Ovary (tissue), 9 donors: ENCODE measurements around the gene MYRIP. TPM values are rescaled to one million over a fixed set of nuclear protein-coding genes. Genes with fewer than 3 reads are reported as not detected.

ENCODE experiments used
- DNase-seq, 5 donors: peaks; one replicate each; pipeline ENCODE4 v3.0.0-alpha.2; 2019 to 2020
- H3K27ac ChIP-seq, 2 donors: fragments of 200-600 bp; one replicate each; pipeline versions ENCODE4 v1.5.1 to v1.8.0; 2019 to 2022
- H3K27me3 ChIP-seq: fragments of 200-600 bp; one replicate; pipeline ENCODE4 v1.8.0; 2022
- H3K36me3 ChIP-seq: fragments of 200-600 bp; sonication (generic); one replicate; pipeline ENCODE4 v1.5.1; 2019
- H3K4me1 ChIP-seq: one replicate; pipeline ENCODE4 v1.8.1; 2013; ENCODE audit warnings: mild to moderate bottlenecking, moderate library complexity; ENCODE audit not compliant: insufficient read depth
- H3K4me3 ChIP-seq: fragments of 200-600 bp; sonication (generic); one replicate; pipeline ENCODE4 v1.5.1; 2017
- H3K9me3 ChIP-seq, 2 donors: fragments of 200-600 bp in 1 of 2; sonication (generic) in 1 of 2; one replicate each; pipeline versions ENCODE4 v1.5.1 to v1.8.1; 2013 to 2019; ENCODE audit warnings: mild to moderate bottlenecking in 1 of 2, moderate library complexity in 1 of 2
- CTCF ChIP-seq, 3 donors: fragments of 450-650 bp in 2 of 3; fragments of 200-600 bp in 1 of 3; IDR thresholded peaks; one replicate each; pipeline versions ENCODE4 v1.5.1 to v1.8.0; 2016 to 2022; ENCODE audit warnings: antibody characterized with exemption in 3 of 3, mild to moderate bottlenecking in 1 of 3
- EP300 ChIP-seq: sonication (generic); formaldehyde crosslinking; IDR thresholded peaks from one replicate; pipeline ENCODE4 v1.6.1; 2017; ENCODE audit warnings: antibody characterized with exemption
- POLR2A ChIP-seq: fragments of 450-650 bp; IDR thresholded peaks from one replicate; pipeline ENCODE4 v1.6.1; 2017; ENCODE audit warnings: antibody characterized with exemption, mild to moderate bottlenecking, moderate library complexity
- WGBS, 3 donors: extraction: QIAGEN DNeasy Blood & Tissue Kit in 1 of 3; methylation state at CpG; one replicate each; pipeline versions ENCODE4 v1.1.5 to v1.1.7; 2013 to 2017; 5-methylcytosine and 5-hydroxymethylcytosine counted together
- intact Hi-C, 4 donors: fragments of 100-400 bp; cut with DNase I; formaldehyde crosslinking; loops; one replicate each; pipeline versions ENCODE4 v1.11.0 to v1.15.1; 2022 to 2023
- polyA plus RNA-seq, 2 donors: library from polyadenylated mRNA; stranded (reverse); fragments of 200-250 nt in 1 of 2; fragments of 350-450 nt in 1 of 2; fragmentation: Illumina TruSeq in 1 of 2; extraction: RNeasy Lipid Tissue Mini Kit (QIAGEN cat#74804) in 1 of 2; gene quantifications; one replicate each; pipeline ENCODE4 v1.2.3, GENCODE V29; 2013 to 2014
- total RNA-seq, 7 donors: library from RNA; depleted of rRNA in 2 of 7; stranded (reverse); fragments of >200 nt in 2 of 7; fragmentation: NEBNext Ultra II Directional in 3 of 7; extraction: Animal tissue kit (Norgen Biotek cat#: 25700) in 3 of 7; gene quantifications; one replicate each; pipeline versions ENCODE4 v1.1.0 to v1.2.4, GENCODE V29; 2016 to 2023
- donor health status: DM: no; HTN: no; CAD: no; lungs with moderate emphysema.
- donor health status: DM: no; HTN: no; CAD: no.
- donor health status: Bipolar disorder and iron deficiency.
- donor health status: DM: yes; HTN: yes; CAD: no.
- donor health status: DM: no; HTN: no; CAD: no.
- donor health status: DM: yes; HTN: yes; CAD: no.

Gene MYRIP
- total and polyA plus RNA-seq, 9 donors: 2.8 to 8.4 (median 4.5) TPM

DNA sequence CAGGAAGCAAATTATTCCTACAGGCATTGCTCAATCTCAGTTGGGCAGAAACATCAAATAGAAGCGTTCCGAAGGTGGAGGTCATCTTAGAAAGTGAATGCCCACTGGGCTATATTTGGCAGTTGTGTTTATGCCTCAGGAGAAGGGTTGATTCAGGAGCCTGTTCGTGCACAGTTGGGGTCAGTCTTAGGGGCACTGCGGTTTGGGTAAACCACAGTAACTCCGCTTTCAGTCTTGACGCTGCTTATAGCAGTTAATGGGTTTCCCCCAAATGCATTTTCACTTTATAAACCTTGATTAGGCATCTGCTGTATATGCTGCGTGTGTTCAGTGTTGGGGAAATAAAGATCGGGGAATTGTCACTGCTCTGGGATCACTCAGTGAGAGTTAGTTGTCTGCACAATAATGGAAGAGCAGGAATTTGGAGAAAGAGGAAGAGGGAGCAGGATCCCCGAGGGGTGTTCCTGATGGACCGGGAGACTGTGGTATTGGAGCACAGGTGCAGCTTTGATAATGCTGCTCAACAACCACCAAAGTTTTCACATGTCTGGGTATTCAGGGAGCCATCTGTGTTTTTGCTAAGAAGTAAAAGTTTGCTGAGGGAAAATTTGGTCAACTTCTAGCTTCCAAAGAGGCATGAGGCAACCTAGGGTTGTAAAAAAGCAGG is 375.8 kb downstream of the MYRIP start:
- H3K9me3 ChIP-seq: no peaks in the 10 kb centered on the region
- no peaks in the 10 kb centered on the region for H3K36me3 ChIP-seq
- no peaks in the 10 kb centered on the region for H3K27me3 ChIP-seq
- WGBS, 3 donors: 77 to 79% (median 78%) methylated on average over 10 of the region's 10 CpGs
- no peak for DNase-seq
- intact Hi-C loops: loop anchor here in 1 of 4 donors (5.0 kb wide), 1 partner anchor 132 kb away; no protein-coding TSS in a partner anchor
- no peaks in the 10 kb centered on the region for H3K4me1 ChIP-seq
- no peak overlapping the region for H3K27ac ChIP-seq
- TF ChIP-seq CTCF (IDR thresholded peaks at IDR 0.05): no peak
- TF ChIP-seq POLR2A: no peak
- no peak for TF ChIP-seq EP300
- H3K4me3 ChIP-seq: no peak overlapping the region

GRCh38 chr3:40186508-40186907 is 377.1 kb downstream of the MYRIP start:
- H3K4me3 ChIP-seq: no peak overlapping the region
- intact Hi-C loops: loop anchor here in 1 of 4 donors (5.0 kb wide), 1 partner anchor 131 kb away; no protein-coding TSS in a partner anchor
- H3K4me1 ChIP-seq: no peaks in the 10 kb centered on the region
- no peaks in the 10 kb centered on the region for H3K9me3 ChIP-seq
- H3K36me3 ChIP-seq: no peaks in the 10 kb centered on the region
- no peak for DNase-seq
- TF ChIP-seq POLR2A (no peak), CTCF (IDR thresholded peaks at IDR 0.05) (no peak), EP300 (no peak)
- 68 to 78% (median 73%) methylated on average over 2 of the region's 2 CpGs for WGBS, 3 donors
- no peak overlapping the region for H3K27ac ChIP-seq
- H3K27me3 ChIP-seq: no peaks in the 10 kb centered on the region

GRCh38 chr3:40187945-40188344 is 378.5 kb downstream of the MYRIP start:
- intact Hi-C loops: loop anchor here in 1 of 4 donors (5.0 kb wide), 1 partner anchor 129 kb away; no protein-coding TSS in a partner anchor
- 68 to 77% (median 71%) methylated on average over 3 of the region's 3 CpGs for whole genome bisulfite sequencing, 3 donors
- no peaks in the 10 kb centered on the region for H3K36me3 ChIP-seq
- no peak for DNase-seq
- no peaks in the 10 kb centered on the region for H3K27me3 ChIP-seq
- no peaks in the 10 kb centered on the region for H3K4me1 ChIP-seq
- TF ChIP-seq EP300 (no peak), POLR2A (no peak), CTCF (IDR thresholded peaks at IDR 0.05) (no peak)
- no peak overlapping the region for H3K27ac ChIP-seq
- no peak overlapping the region for H3K4me3 ChIP-seq
- no peaks in the 10 kb centered on the region for H3K9me3 ChIP-seq

GRCh38 chr3:40189118-40189517 is 379.7 kb downstream of the MYRIP start:
- Histone ChIP-seq H3K27me3 (no peaks in the 10 kb centered on the region), H3K9me3 (no peaks in the 10 kb centered on the region), H3K4me1 (no peaks in the 10 kb centered on the region), H3K4me3 (no peak overlapping the region), H3K27ac (no peak overlapping the region), H3K36me3 (no peaks in the 10 kb centered on the region)
- no peak for TF ChIP-seq CTCF (IDR thresholded peaks at IDR 0.05)
- TF ChIP-seq EP300: no peak
- no peak for TF ChIP-seq POLR2A
- intact Hi-C loops: loop anchor here in 1 of 4 donors (5.0 kb wide), 1 partner anchor 128 kb away; no protein-coding TSS in a partner anchor
- DNase-seq: no peak
- WGBS, 3 donors: 85 to 87% (median 85%) methylated on average over 3 of the region's 3 CpGs
